Karpas-422 (cell line): Measurements from ENCODE around the gene FRY. TPM values are rescaled to one million over a fixed set of nuclear protein-coding genes. Genes with fewer than 3 reads are reported as not detected.

ENCODE experiments used
- DNase-seq: peaks from one replicate; pipeline ENCODE4 v3.0.0-alpha.2; 2015
- H2AFZ ChIP-seq: fragments of 200-600 bp; sonication (generic); 2 replicates; pipeline ENCODE4 v1.6.1; 2014; ENCODE audit warnings: antibody characterized with exemption, low read length, mixed read lengths
- H3K27ac ChIP-seq: fragments of 200-600 bp; sonication (generic); 2 replicates; pipeline ENCODE4 v1.5.1; 2014; ENCODE audit warnings: mild to moderate bottlenecking, low read length, moderate library complexity
- H3K27me3 ChIP-seq: fragments of 200-600 bp; sonication (generic); 2 replicates; pipeline ENCODE4 v1.6.1; 2014; ENCODE audit warnings: low read length, mixed read lengths
- H3K36me3 ChIP-seq: fragments of 200-600 bp; sonication (generic); 2 replicates; pipeline ENCODE4 v1.6.1; 2014; ENCODE audit warnings: low read length, mixed read lengths; ENCODE audit not compliant: insufficient read depth
- H3K4me1 ChIP-seq: fragments of 200-600 bp; sonication (generic); 2 replicates; pipeline ENCODE4 v1.6.1; 2014; ENCODE audit warnings: mild to moderate bottlenecking, low read length, mixed read lengths
- H3K4me2 ChIP-seq: fragments of 200-600 bp; sonication (generic); 2 replicates; pipeline ENCODE4 v1.6.1; 2014; ENCODE audit warnings: low read length, low read depth, mild to moderate bottlenecking; ENCODE audit not compliant: poor library complexity, severe bottlenecking
- H3K4me3 ChIP-seq: fragments of 200-600 bp; sonication (generic); 2 replicates; pipeline ENCODE4 v1.5.1; 2014; ENCODE audit warnings: mild to moderate bottlenecking, antibody characterized with exemption, low read length, mixed read lengths
- H3K79me2 ChIP-seq: fragments of 200-600 bp; sonication (generic); 2 replicates; pipeline ENCODE4 v1.6.1; 2014; ENCODE audit warnings: mild to moderate bottlenecking, low read length, mixed read lengths
- H3K9ac ChIP-seq: fragments of 200-600 bp; sonication (generic); 2 replicates; pipeline ENCODE4 v1.6.0; 2014; ENCODE audit warnings: low read length
- H3K9me2 ChIP-seq: fragments of 200-600 bp; sonication (generic), shearing (Covaris generic); replicated peaks from 2 replicates; pipeline ENCODE4 v1.6.0; 2014; ENCODE audit warnings: mild to moderate bottlenecking, low read length, moderate library complexity; ENCODE audit not compliant: insufficient read depth
- H3K9me3 ChIP-seq: fragments of 300-700, 200-600 bp; sonication (generic); 2 replicates; pipeline ENCODE4 v1.6.1; 2014; ENCODE audit warnings: low read length, mixed read lengths
- H4K20me1 ChIP-seq: fragments of 200-600 bp; sonication (generic); 2 replicates; pipeline ENCODE4 v1.6.1; 2014; ENCODE audit warnings: mild to moderate bottlenecking, antibody characterized with exemption, low read length, low read depth; ENCODE audit not compliant: insufficient read depth
- total RNA-seq: library from RNA; depleted of rRNA; stranded (reverse); fragments of >200 nt; shearing (Covaris generic); gene quantifications from 2 replicates; pipeline ENCODE4 v1.2.3, GENCODE V29; 2014; ENCODE audit warnings: low replicate concordance

The FRY gene
- total RNA-seq, 1 experiment from 2014 or later = 1.6 TPM

DNA sequence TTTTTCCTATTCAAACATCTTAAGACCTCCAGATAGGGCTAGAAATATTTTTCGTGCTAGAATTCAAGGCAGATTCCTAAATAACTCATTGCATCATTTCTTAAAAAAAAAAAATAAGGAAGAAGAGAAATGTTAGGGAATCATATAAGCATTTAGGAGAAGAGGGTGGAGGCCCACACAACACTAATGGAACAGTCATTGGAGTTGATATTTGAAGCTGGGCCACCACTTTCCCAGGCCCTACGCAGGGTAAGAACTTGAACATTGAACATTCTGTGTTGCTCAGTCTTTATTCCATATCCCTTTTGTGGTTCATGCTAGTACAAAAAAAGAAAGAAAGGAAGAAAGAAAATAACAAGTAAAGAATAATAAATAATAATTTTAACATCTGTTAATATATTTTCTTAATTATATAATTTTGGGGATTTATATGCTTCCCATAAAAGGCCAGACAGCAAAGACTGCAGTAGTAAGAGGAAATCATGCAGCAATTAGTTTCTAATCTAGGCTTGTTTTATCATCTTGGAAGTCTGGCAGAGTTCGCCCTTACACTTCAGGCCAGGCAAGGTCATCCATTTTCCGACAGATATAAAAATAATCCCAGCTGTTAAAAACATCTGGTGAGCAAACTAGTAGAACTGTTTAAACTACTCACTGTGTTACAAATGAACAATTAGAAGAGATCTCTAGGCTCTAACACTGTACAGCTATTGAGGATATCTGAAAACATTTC is 127.7 kb downstream of the FRY start:
- no peaks in the 10 kb centered on the region for H3K79me2 ChIP-seq
- no peak for DNase-seq
- no peaks in the 10 kb centered on the region for H3K27me3 ChIP-seq
- no peaks in the 10 kb centered on the region for H3K9me3 ChIP-seq
- H4K20me1 ChIP-seq = no peaks in the 10 kb centered on the region
- no peaks in the 10 kb centered on the region for H3K9me2 ChIP-seq
- H3K4me2 ChIP-seq = no peak overlapping the region
- no peak overlapping the region for H3K9ac ChIP-seq
- no peak overlapping the region for H3K4me3 ChIP-seq
- no peaks in the 10 kb centered on the region for H3K36me3 ChIP-seq
- H2AFZ ChIP-seq = no peak overlapping the region
- no peaks in the 10 kb centered on the region for H3K4me1 ChIP-seq
- H3K27ac ChIP-seq = no peak overlapping the region

DNA sequence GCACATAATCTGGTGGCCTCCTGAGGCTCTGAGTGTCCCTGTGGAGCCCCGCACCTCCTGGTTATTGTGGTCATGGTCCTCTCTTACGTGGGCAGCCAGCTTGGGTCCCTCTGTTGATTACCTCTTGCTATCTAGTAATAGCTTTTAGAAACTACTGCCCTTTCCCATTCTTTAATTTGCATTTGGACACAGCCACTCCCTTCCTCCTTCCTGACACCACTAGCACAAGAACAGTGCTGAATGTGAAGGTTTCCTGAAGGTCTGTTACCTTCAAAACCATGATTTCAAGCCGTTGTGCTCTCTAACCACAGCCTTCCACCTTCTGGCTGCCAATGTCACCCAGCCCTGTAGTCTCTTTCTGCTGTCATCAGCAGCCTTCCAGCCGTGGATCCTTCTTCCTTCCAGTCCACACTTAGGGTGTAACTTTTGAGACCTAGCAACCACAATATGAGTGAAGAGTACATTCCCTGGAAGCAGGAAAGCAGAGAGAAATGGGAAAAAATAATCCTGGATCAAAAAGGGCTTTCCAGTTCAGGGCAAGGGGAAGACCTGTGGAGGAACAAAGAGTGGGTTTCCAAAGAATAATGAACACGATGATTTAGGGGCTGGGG is 130.9 kb downstream of the FRY start:
- Histone ChIP-seq H3K9me3 (no peaks in the 10 kb centered on the region), H3K4me3 (no peak overlapping the region), H2AFZ (no peak overlapping the region), H3K9me2 (no peaks in the 10 kb centered on the region), H3K79me2 (no peaks in the 10 kb centered on the region), H3K4me1 (no peaks in the 10 kb centered on the region), H4K20me1 (no peaks in the 10 kb centered on the region), H3K36me3 (no peaks in the 10 kb centered on the region), H3K27ac (no peak overlapping the region), H3K4me2 (no peak overlapping the region), H3K27me3 (no peaks in the 10 kb centered on the region), H3K9ac (no peak overlapping the region)
- DNase-seq = no peak

DNA sequence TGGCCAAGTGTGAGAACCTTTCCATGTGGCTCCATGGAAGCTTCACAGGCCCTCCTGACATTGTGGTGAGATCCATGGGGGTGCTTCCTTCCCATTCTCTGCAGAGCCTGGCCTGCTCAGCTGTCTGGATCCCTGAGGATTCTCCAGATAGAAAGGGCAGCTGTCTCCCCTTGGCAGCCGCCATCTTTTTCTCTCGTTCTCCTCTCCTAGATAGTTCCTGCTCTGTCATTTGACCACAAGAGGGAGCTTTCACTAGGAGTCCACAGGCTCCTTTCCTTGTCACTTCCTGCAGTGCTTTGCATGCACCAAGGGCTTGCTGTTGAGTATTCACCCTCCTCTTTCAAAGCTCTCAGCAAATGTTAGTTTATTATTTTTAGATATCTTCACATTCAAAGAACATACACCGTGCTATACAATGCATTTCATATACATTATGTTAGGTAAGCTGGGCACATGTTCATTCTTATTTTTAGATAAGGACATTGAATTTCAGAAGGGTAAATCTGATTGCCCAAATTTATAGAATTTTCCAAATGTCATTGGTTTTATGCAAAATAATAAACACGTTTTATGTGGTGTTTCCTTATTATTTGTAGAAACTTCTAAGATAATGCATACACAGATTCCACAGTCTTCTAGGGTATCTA is 133.2 kb downstream of the FRY start:
- DNase-seq = peak; percentile 94
- H4K20me1 ChIP-seq = no peaks in the 10 kb centered on the region
- no peaks in the 10 kb centered on the region for H3K9me2 ChIP-seq
- no peak overlapping the region for H3K4me2 ChIP-seq
- H3K4me1 ChIP-seq = no peaks in the 10 kb centered on the region
- H3K4me3 ChIP-seq = no peak overlapping the region
- no peaks in the 10 kb centered on the region for H3K27me3 ChIP-seq
- no peaks in the 10 kb centered on the region for H3K79me2 ChIP-seq
- peak overlapping the region; percentile 97 for H2AFZ ChIP-seq
- H3K9ac ChIP-seq = no peak overlapping the region
- no peak overlapping the region for H3K27ac ChIP-seq
- no peaks in the 10 kb centered on the region for H3K36me3 ChIP-seq
- no peaks in the 10 kb centered on the region for H3K9me3 ChIP-seq

DNA sequence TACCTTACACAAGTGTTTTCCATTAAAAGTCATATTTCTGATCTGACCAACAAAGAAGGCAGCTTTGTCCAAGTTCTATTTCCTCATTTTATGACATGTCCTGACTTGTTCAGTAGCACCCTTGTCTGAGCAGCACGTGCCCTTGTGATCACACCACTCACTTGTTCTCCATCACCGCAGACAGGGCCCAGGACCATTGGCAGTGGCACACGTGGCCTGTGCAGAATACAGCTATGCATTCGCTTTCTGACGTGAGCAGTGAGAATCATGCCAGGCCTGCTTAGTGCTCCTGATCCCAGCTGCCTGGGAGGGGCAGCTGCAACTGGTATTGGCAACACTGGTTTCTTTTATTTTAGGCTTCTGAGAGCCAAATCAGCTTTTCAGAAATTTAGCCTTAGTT is 134.2 kb downstream of the FRY start:
- no peaks in the 10 kb centered on the region for H3K36me3 ChIP-seq
- H3K9me3 ChIP-seq = no peaks in the 10 kb centered on the region
- H3K4me2 ChIP-seq = no peak overlapping the region
- H4K20me1 ChIP-seq = no peaks in the 10 kb centered on the region
- no peaks in the 10 kb centered on the region for H3K4me1 ChIP-seq
- no peak overlapping the region for H3K27ac ChIP-seq
- no peak overlapping the region for H3K9ac ChIP-seq
- no peaks in the 10 kb centered on the region for H3K27me3 ChIP-seq
- H3K79me2 ChIP-seq = no peaks in the 10 kb centered on the region
- DNase-seq = no peak
- H3K9me2 ChIP-seq = no peaks in the 10 kb centered on the region
- H3K4me3 ChIP-seq = no peak overlapping the region
- H2AFZ ChIP-seq = no peak overlapping the region

DNA sequence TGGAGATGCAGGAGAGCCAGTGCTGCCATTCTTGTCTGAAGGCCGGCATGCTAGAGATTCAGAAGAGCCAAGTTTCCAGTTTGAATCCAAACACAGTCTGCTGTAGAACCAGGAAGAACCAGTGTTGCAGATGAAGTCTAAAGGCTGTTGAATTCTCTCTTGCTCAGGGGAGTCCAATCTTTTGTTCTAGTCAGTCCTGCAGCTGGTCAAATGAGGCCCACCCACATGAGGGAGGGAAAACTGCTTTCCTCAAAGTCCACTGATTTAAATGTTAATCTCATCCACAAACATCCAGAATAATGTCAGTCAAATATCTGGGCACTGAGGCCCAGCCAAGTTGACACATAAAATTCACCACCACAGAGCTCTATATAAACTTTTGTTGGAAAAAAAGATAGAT is 136.6 kb downstream of the FRY start:
- no peak overlapping the region for H3K4me2 ChIP-seq
- DNase-seq = no peak
- H3K79me2 ChIP-seq = no peaks in the 10 kb centered on the region
- no peaks in the 10 kb centered on the region for H3K36me3 ChIP-seq
- no peak overlapping the region for H3K27ac ChIP-seq
- no peaks in the 10 kb centered on the region for H3K9me2 ChIP-seq
- no peaks in the 10 kb centered on the region for H3K4me1 ChIP-seq
- H3K9ac ChIP-seq = no peak overlapping the region
- H4K20me1 ChIP-seq = no peaks in the 10 kb centered on the region
- H3K4me3 ChIP-seq = no peak overlapping the region
- 0 out of 2 replicates have a peak, but pooled peaks cover 3% of the 10 kb centered on the region for H3K27me3 ChIP-seq
- no peaks in the 10 kb centered on the region for H3K9me3 ChIP-seq
- no peak overlapping the region for H2AFZ ChIP-seq

DNA sequence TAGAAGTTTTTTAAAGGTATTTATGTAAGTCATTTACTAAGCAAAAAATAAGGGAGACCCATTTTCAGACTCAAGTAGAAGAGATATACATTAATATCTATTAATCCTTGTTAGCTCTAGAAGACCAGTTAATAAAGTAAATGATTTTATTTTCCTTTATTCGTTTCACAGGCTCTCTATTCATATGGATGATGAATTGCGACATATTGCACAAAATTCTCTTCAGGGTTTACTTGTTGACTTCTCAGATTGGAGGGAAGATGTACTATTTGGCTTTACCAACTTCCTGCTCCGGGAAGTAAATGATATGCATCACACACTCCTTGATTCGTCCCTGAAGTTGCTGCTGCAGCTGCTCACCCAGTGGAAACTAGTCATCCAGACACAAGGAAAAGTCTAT is 139.3 kb downstream of the FRY start:
- no peak overlapping the region for H3K27ac ChIP-seq
- H4K20me1 ChIP-seq = no peaks in the 10 kb centered on the region
- H2AFZ ChIP-seq = no peak overlapping the region
- H3K36me3 ChIP-seq = no peaks in the 10 kb centered on the region
- no peaks in the 10 kb centered on the region for H3K4me1 ChIP-seq
- H3K9ac ChIP-seq = no peak overlapping the region
- H3K9me3 ChIP-seq = no peaks in the 10 kb centered on the region
- H3K9me2 ChIP-seq = no peaks in the 10 kb centered on the region
- no peak for DNase-seq
- H3K27me3 ChIP-seq = 0 out of 2 replicates have a peak, but pooled peaks cover 5% of the 10 kb centered on the region
- no peak overlapping the region for H3K4me2 ChIP-seq
- no peak overlapping the region for H3K4me3 ChIP-seq
- no peaks in the 10 kb centered on the region for H3K79me2 ChIP-seq

DNA sequence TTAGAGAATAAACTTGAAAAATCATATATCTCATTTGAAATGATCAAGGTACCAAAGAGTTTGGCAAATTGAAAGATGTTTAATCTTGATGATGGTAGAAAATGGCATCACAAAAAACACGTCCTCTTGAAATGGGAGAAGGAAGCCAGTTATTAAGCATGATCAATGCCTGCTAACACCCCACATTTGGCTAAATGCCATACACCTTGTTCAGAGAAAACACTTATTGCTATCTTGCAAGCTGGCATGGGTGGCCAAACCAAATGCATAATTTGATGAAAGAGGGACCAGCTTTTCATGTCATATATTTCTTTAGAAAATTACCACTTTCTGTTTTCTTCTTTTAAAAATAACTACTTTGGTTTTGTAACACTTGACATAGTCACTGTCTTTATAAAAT is 142.3 kb downstream of the FRY start:
- no peak overlapping the region for H3K4me2 ChIP-seq
- H3K9me2 ChIP-seq = no peaks in the 10 kb centered on the region
- H3K4me3 ChIP-seq = no peak overlapping the region
- H2AFZ ChIP-seq = no peak overlapping the region
- no peak for DNase-seq
- H3K79me2 ChIP-seq = no peaks in the 10 kb centered on the region
- H3K27me3 ChIP-seq = 0 out of 2 replicates have a peak, but pooled peaks cover 5% of the 10 kb centered on the region
- H3K4me1 ChIP-seq = no peaks in the 10 kb centered on the region
- no peaks in the 10 kb centered on the region for H3K36me3 ChIP-seq
- no peak overlapping the region for H3K9ac ChIP-seq
- H4K20me1 ChIP-seq = no peaks in the 10 kb centered on the region
- no peak overlapping the region for H3K27ac ChIP-seq
- no peaks in the 10 kb centered on the region for H3K9me3 ChIP-seq

DNA sequence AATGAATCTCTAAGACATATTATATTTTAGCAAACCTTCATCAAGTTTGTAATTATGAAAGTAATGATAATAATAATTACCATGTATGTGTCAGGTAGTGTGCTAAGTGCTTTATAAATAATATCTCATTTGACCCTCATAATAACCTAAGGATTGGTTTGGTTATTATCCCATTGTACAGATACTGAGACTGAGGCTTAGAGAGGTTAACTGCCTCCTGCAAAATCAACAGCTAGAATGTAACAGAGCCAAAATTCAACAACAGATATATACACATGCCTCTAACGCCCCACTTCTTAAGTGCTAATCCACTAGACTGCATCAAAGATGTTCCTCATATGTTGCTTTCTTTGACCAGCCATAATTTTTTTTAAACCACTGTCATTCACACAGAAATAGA is 142.8 kb downstream of the FRY start:
- Histone ChIP-seq H3K9me2 (no peaks in the 10 kb centered on the region), H3K4me3 (no peak overlapping the region), H2AFZ (no peak overlapping the region), H3K9me3 (no peaks in the 10 kb centered on the region), H3K4me1 (no peaks in the 10 kb centered on the region), H3K4me2 (no peak overlapping the region), H3K79me2 (no peaks in the 10 kb centered on the region), H3K9ac (no peak overlapping the region), H4K20me1 (no peaks in the 10 kb centered on the region), H3K27me3 (0 out of 2 replicates have a peak, but pooled peaks cover 5% of the 10 kb centered on the region), H3K36me3 (no peaks in the 10 kb centered on the region), H3K27ac (no peak overlapping the region)
- no peak for DNase-seq
